ENCODE results near the gene GIMAP8. TPM values are rescaled to one million over a fixed set of nuclear protein-coding genes. Genes with fewer than 3 reads are reported as not detected.

GIMAP8 gene
- total RNA-seq, 1 donor from 2014 or later = 9.6 TPM

DNA sequence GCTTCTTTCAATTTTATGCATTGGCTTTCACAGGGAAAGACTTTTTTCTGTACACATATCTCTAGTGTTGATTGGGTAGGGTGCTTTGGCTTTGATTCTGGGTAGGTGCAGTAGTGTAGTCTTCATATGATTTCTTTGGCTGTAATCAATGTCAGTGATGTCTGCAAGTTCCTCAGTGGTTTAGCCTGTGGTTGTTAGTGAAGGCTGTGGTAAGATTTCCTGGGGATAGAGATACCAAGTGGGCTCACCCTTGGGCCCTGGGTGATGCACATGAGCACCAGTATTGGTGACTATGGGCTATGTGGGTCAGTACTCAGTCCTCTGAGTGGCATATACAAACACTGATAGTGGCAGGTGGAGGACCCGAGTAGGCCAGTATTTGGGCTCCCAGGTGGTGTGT lies 13.0 kb downstream of the GIMAP8 start:
- H3K4me1 ChIP-seq = no peaks in the 10 kb centered on the region
- TF ChIP-seq, protein P1, sequence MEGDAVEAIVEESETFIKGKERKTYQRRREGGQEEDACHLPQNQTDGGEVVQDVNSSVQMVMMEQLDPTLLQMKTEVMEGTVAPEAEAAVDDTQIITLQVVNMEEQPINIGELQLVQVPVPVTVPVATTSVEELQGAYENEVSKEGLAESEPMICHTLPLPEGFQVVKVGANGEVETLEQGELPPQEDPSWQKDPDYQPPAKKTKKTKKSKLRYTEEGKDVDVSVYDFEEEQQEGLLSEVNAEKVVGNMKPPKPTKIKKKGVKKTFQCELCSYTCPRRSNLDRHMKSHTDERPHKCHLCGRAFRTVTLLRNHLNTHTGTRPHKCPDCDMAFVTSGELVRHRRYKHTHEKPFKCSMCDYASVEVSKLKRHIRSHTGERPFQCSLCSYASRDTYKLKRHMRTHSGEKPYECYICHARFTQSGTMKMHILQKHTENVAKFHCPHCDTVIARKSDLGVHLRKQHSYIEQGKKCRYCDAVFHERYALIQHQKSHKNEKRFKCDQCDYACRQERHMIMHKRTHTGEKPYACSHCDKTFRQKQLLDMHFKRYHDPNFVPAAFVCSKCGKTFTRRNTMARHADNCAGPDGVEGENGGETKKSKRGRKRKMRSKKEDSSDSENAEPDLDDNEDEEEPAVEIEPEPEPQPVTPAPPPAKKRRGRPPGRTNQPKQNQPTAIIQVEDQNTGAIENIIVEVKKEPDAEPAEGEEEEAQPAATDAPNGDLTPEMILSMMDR (IDR thresholded peaks at IDR 0.05) = no peak
- TF ChIP-seq POLR2AphosphoS5 (IDR thresholded peaks at IDR 0.05; ENCODE audit: insufficient read depth in 1 of 2, low read depth in 1 of 2) (no peak), POLR2A (IDR thresholded peaks at IDR 0.05) (no peak)
- no peak for DNase-seq (ENCODE audit: extremely low spot score in 2 of 2)
- H3K9me3 ChIP-seq = no peaks in the 10 kb centered on the region
- H3K27me3 ChIP-seq = no peaks in the 10 kb centered on the region
- H3K36me3 ChIP-seq = no peaks in the 10 kb centered on the region
- H3K4me3 ChIP-seq = no peak overlapping the region
- no peak overlapping the region for H3K27ac ChIP-seq
- intact Hi-C loops (cut with DNase I) = no loop called here

DNA sequence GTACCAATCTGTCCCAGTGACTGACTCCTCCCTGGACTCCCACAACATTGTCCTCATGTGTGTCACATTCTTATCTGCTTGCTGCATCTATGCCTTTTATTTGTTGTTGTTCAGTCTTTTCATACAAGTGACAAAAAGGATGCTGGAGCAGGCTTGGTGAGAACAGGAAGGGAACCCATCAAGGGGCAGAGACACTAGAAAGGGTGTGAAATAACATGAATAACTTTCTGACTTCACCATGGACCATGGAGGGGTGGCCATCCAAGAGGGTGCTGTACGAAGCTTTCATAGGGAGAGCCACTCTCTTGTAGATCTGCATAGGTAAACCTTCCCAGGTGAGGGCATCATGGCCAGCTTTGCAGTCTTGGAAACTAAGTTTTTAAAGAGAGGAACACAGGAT lies 14.5 kb downstream of the GIMAP8 start:
- no peak overlapping the region for H3K27ac ChIP-seq
- no peaks in the 10 kb centered on the region for H3K9me3 ChIP-seq
- DNase-seq (ENCODE audit: extremely low spot score in 2 of 2) = no peak
- no peaks in the 10 kb centered on the region for H3K36me3 ChIP-seq
- no peak overlapping the region for H3K4me3 ChIP-seq
- TF ChIP-seq POLR2AphosphoS5 (IDR thresholded peaks at IDR 0.05; ENCODE audit: insufficient read depth in 1 of 2, low read depth in 1 of 2) (no peak), POLR2A (IDR thresholded peaks at IDR 0.05) (no peak)
- TF ChIP-seq, protein P1 (IDR thresholded peaks at IDR 0.05) = no peak
- no peaks in the 10 kb centered on the region for H3K27me3 ChIP-seq
- intact Hi-C loops (cut with DNase I) = loop anchor here (1.0 kb wide), 1 partner anchor 42 kb away; no protein-coding TSS in a partner anchor
- H3K4me1 ChIP-seq = no peaks in the 10 kb centered on the region

DNA sequence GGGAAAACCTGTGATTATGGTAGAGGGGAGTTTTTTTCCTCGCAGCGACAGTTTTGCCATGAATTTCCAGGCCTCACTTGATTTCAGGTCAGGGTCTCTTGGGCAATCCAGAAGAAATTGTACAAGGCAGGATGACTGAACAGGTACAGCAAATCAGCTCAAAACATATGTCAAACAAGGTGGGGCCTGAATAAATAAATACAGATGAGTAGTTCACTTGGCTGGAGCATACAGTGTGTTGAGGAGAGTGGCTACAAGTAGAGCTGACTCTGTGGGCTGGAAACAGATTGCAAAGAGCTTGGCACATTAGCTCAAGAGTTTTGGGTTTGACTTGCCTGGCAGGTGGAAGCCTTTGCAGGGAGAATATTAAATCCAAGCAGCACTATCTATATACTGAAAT lies 15.0 kb downstream of the GIMAP8 start:
- Histone ChIP-seq H3K27ac (no peak overlapping the region), H3K4me3 (no peak overlapping the region), H3K4me1 (no peaks in the 10 kb centered on the region), H3K27me3 (no peaks in the 10 kb centered on the region), H3K36me3 (no peaks in the 10 kb centered on the region), H3K9me3 (no peaks in the 10 kb centered on the region)
- DNase-seq (ENCODE audit: extremely low spot score in 2 of 2) = no peak
- TF ChIP-seq POLR2AphosphoS5 (IDR thresholded peaks at IDR 0.05; ENCODE audit: insufficient read depth in 1 of 2, low read depth in 1 of 2) = no peak
- TF ChIP-seq POLR2A (IDR thresholded peaks at IDR 0.05) = no peak
- TF ChIP-seq, protein P1 (IDR thresholded peaks at IDR 0.05) = no peak
- intact Hi-C loops (cut with DNase I) = no loop called here

DNA sequence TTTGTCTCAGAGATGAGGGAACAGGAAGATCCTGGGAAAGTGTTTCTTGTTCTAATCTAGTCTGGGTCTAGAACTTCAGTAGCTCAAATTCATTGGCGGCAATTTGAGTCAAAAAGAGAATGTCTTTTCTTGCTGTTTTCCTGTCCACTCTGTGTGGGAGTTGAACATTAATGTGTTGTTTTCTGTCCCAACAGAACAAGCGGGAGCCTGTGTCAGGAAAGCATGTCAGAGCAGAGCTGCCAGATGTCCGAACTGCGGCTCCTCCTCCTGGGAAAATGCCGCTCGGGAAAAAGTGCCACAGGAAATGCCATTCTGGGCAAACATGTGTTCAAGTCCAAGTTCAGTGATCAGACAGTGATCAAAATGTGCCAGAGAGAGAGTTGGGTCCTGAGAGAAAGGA lies 16.0 kb downstream of the GIMAP8 start:
- Histone ChIP-seq H3K27me3 (no peaks in the 10 kb centered on the region), H3K36me3 (no peaks in the 10 kb centered on the region), H3K4me1 (no peaks in the 10 kb centered on the region), H3K4me3 (no peak overlapping the region), H3K27ac (no peak overlapping the region), H3K9me3 (no peaks in the 10 kb centered on the region)
- TF ChIP-seq, protein P1 (IDR thresholded peaks at IDR 0.05) = no peak
- no peak for TF ChIP-seq POLR2AphosphoS5 (IDR thresholded peaks at IDR 0.05; ENCODE audit: insufficient read depth in 1 of 2, low read depth in 1 of 2)
- TF ChIP-seq POLR2A (IDR thresholded peaks at IDR 0.05) = no peak
- intact Hi-C loops (cut with DNase I) = no loop called here
- no peak for DNase-seq (ENCODE audit: extremely low spot score in 2 of 2)

DNA sequence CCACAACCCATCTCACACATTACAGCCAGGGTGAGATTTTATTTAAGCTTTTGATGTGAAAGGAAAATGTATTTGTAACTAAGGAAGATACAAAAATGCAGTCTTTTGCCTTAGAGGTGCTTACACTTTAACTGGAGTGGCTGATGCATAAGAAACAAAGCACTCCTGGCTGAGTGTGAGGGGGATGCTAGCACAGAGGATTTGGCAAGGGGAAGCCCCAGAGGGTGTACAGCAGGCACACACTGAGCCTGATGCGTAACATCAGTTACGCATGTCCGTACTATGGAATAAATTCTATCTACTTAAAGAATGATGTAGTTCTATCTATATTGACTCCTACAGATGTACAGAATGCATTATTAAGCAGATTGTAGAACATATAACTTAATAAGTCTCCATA lies 17.8 kb downstream of the GIMAP8 start:
- Histone ChIP-seq H3K4me1 (no peaks in the 10 kb centered on the region), H3K9me3 (no peaks in the 10 kb centered on the region), H3K27ac (no peak overlapping the region), H3K27me3 (no peaks in the 10 kb centered on the region), H3K36me3 (no peaks in the 10 kb centered on the region), H3K4me3 (peak overlapping the region in 1 of 2 donors; percentile 11)
- intact Hi-C loops (cut with DNase I) = no loop called here
- TF ChIP-seq POLR2AphosphoS5 (IDR thresholded peaks at IDR 0.05; ENCODE audit: insufficient read depth in 1 of 2, low read depth in 1 of 2) (no peak), POLR2A (IDR thresholded peaks at IDR 0.05) (no peak)
- TF ChIP-seq, protein P1 (IDR thresholded peaks at IDR 0.05) = no peak
- no peak for DNase-seq (ENCODE audit: extremely low spot score in 2 of 2)

Data from vagina (tissue), 2 donors.